GM23338 (cell line): ENCODE measurements around the gene IGSF9B. TPM values are rescaled to one million over a fixed set of nuclear protein-coding genes. Genes with fewer than 3 reads are reported as not detected.

Experiments used
- ATAC-seq: fragments of 200-7000 bp; cut with Tn5 transposase; 3 replicates; pipeline ENCODE4 v1.9.1; 2020
- DNase-seq: peaks from one replicate; pipeline ENCODE4 v3.0.0-alpha.2; 2015; ENCODE audit warnings: low spot score
- H2AFZ ChIP-seq: fragments of 200-600 bp; sonication (generic); 2 replicates; pipeline ENCODE4 v1.8.0; 2016; ENCODE audit warnings: antibody characterized with exemption, mild to moderate bottlenecking, moderate library complexity
- H3F3A ChIP-seq: fragments of 200-600 bp; sonication (generic); replicated peaks from 2 replicates; pipeline ENCODE4 v1.8.0; 2017; ENCODE audit warnings: antibody characterized with exemption, mixed run types, low read depth
- H3K27ac ChIP-seq: fragments of 200-600 bp; sonication (generic); 2 replicates; pipeline ENCODE4 v1.6.1; 2016; ENCODE audit warnings: low read depth
- H3K27me3 ChIP-seq: fragments of 200-600 bp; sonication (generic); 2 replicates; pipeline ENCODE4 v1.8.0; 2016; ENCODE audit warnings: mild to moderate bottlenecking, mixed run types, moderate library complexity; ENCODE audit not compliant: insufficient read depth
- H3K36me3 ChIP-seq: fragments of 200-600 bp; sonication (generic); 2 replicates; pipeline ENCODE4 v1.8.0; 2016; ENCODE audit warnings: mild to moderate bottlenecking; ENCODE audit not compliant: insufficient read depth
- H3K4me1 ChIP-seq: fragments of 200-600 bp; sonication (generic); 2 replicates; pipeline ENCODE4 v1.8.0; 2016; ENCODE audit warnings: mild to moderate bottlenecking, moderate library complexity; ENCODE audit not compliant: insufficient read depth
- H3K4me2 ChIP-seq: fragments of 200-600 bp; sonication (generic); 2 replicates; pipeline ENCODE4 v1.7.1; 2017; ENCODE audit warnings: mixed run types
- H3K4me3 ChIP-seq: fragments of 200-600 bp; sonication (generic); 2 replicates; pipeline ENCODE4 v1.6.1; 2016; ENCODE audit warnings: mixed run types
- H3K79me2 ChIP-seq: fragments of 200-600 bp; sonication (generic); replicated peaks from 2 replicates; pipeline ENCODE4 v1.8.0; 2017; ENCODE audit warnings: mild to moderate bottlenecking; ENCODE audit not compliant: insufficient read depth
- H3K9me2 ChIP-seq: fragments of 200-600 bp; sonication (generic); 2 replicates; pipeline ENCODE4 v1.8.0; 2017; ENCODE audit not compliant: insufficient read depth
- H4K20me1 ChIP-seq: fragments of 200-600 bp; sonication (generic); replicated peaks from 2 replicates; pipeline ENCODE4 v1.8.0; 2017; ENCODE audit warnings: mild to moderate bottlenecking; ENCODE audit not compliant: insufficient read depth
- H3K27ac Mint-ChIP-seq: 2 replicates; pipeline ENCODE4 v1.8.0; 2020; ENCODE audit warnings: inconsistent platforms, mild to moderate bottlenecking, moderate library complexity, mixed read lengths
- H3K27me3 Mint-ChIP-seq: 3 replicates; pipeline ENCODE4 v1.8.0; 2022; ENCODE audit warnings: low read depth, mild to moderate bottlenecking, moderate library complexity, mixed read lengths, inconsistent platforms; ENCODE audit not compliant: insufficient read depth, poor library complexity
- H3K36me3 Mint-ChIP-seq: 3 replicates; pipeline ENCODE4 v1.8.0; 2021; ENCODE audit warnings: low read depth, mild to moderate bottlenecking, inconsistent platforms, moderate library complexity, mixed read lengths
- H3K4me1 Mint-ChIP-seq: 3 replicates; pipeline ENCODE4 v1.8.0; 2020; ENCODE audit warnings: mild to moderate bottlenecking, inconsistent platforms, mixed read lengths
- H3K4me3 Mint-ChIP-seq: 3 replicates; pipeline ENCODE4 v1.8.0; 2021; ENCODE audit warnings: moderate library complexity, mild to moderate bottlenecking, inconsistent platforms, mixed read lengths
- H3K9me3 Mint-ChIP-seq: 3 replicates; pipeline ENCODE4 v1.8.0; 2020; ENCODE audit warnings: moderate library complexity, mild to moderate bottlenecking, inconsistent platforms, mixed read lengths
- CREB1 ChIP-seq: fragments of 250-450 bp; sonication (Bioruptor Pico); IDR thresholded peaks from 2 replicates; pipeline ENCODE4 v1.5.0; 2020; ENCODE audit warnings: low read depth, mild to moderate bottlenecking, moderate library complexity
- EZH2 ChIP-seq: fragments of 200-600 bp; sonication (generic); IDR thresholded peaks from one replicate; pipeline ENCODE4 v1.8.0; 2017; ENCODE audit warnings: antibody characterized with exemption, mild to moderate bottlenecking, low read depth; ENCODE audit not compliant: unreplicated experiment
- EZH2phosphoT487 ChIP-seq: fragments of 200-600 bp; sonication (generic); IDR thresholded peaks from one replicate; pipeline ENCODE4 v1.8.1; 2018; ENCODE audit warnings: antibody characterized with exemption; ENCODE audit not compliant: unreplicated experiment
- JUNB ChIP-seq: IDR thresholded peaks from one replicate; pipeline ENCODE4 v1.6.1; 2016; ENCODE audit warnings: antibody characterized with exemption; ENCODE audit not compliant: unreplicated experiment
- NANOG ChIP-seq: IDR thresholded peaks from 2 replicates; pipeline ENCODE4 v1.6.1; 2016; ENCODE audit warnings: antibody characterized with exemption, borderline replicate concordance
- POLR2AphosphoS5 ChIP-seq: IDR thresholded peaks from 2 replicates; pipeline ENCODE4 v1.6.1; 2016; ENCODE audit warnings: antibody characterized with exemption, low read depth
- STAT1 ChIP-seq: IDR thresholded peaks from one replicate; pipeline ENCODE4 v1.6.1; 2016; ENCODE audit warnings: antibody characterized with exemption; ENCODE audit not compliant: unreplicated experiment
- ZNF114 ChIP-seq: fragments of 250-450 bp; sonication (Bioruptor Pico); IDR thresholded peaks from 2 replicates; pipeline ENCODE4 v1.5.0; 2020; ENCODE audit warnings: mild to moderate bottlenecking, moderate library complexity
- ZNF331 ChIP-seq: fragments of 250-450 bp; sonication (Bioruptor Pico); IDR thresholded peaks from 2 replicates; pipeline ENCODE4 v1.5.0; 2020; ENCODE audit warnings: low read depth, mild to moderate bottlenecking, moderate library complexity
- polyA plus RNA-seq: library from polyadenylated mRNA; unstranded; fragments of >200 nt; fragmentation: Nextera tagmentation; extraction: Ambion mirVana; gene quantifications from 2 replicates; pipeline ENCODE4 v1.2.1, GENCODE V29; 2016
- total RNA-seq: library from RNA; depleted of rRNA; stranded (reverse); fragments of >200 nt; shearing (Covaris generic); gene quantifications from 2 replicates; pipeline ENCODE4 v1.2.3, GENCODE V29; 2014
- TF ChIP-seq, protein P1 (sequence below): fragments of 250-450 bp; sonication (Bioruptor Pico); IDR thresholded peaks from 2 replicates; pipeline ENCODE4 v1.5.0; 2020; ENCODE audit warnings: mild to moderate bottlenecking, moderate library complexity
- TF ChIP-seq, protein P2 (sequence below), 2 experiments: fragments of 200-600 bp in 1 of 2; sonication (generic) in 1 of 2; conservative IDR thresholded peaks; 2 replicates each; pipeline versions ENCODE4 v1.5.1 to v1.6.1; 2016 to 2017; ENCODE audit warnings: antibody characterized with exemption in 2 of 2, low read depth in 2 of 2, mild to moderate bottlenecking in 2 of 2, moderate library complexity in 1 of 2
- TF ChIP-seq, protein P3 (sequence below): IDR thresholded peaks from one replicate; pipeline ENCODE4 v1.6.1; 2018; ENCODE audit warnings: antibody characterized with exemption; ENCODE audit not compliant: unreplicated experiment
- TF ChIP-seq, protein P4 (sequence below): IDR thresholded peaks from 2 replicates; pipeline ENCODE4 v1.6.1; 2016; ENCODE audit warnings: antibody characterized with exemption

Gene IGSF9B
- total and polyA plus RNA-seq, 2 experiments from 2014 or later = 8.7 to 51.2 TPM

DNA sequence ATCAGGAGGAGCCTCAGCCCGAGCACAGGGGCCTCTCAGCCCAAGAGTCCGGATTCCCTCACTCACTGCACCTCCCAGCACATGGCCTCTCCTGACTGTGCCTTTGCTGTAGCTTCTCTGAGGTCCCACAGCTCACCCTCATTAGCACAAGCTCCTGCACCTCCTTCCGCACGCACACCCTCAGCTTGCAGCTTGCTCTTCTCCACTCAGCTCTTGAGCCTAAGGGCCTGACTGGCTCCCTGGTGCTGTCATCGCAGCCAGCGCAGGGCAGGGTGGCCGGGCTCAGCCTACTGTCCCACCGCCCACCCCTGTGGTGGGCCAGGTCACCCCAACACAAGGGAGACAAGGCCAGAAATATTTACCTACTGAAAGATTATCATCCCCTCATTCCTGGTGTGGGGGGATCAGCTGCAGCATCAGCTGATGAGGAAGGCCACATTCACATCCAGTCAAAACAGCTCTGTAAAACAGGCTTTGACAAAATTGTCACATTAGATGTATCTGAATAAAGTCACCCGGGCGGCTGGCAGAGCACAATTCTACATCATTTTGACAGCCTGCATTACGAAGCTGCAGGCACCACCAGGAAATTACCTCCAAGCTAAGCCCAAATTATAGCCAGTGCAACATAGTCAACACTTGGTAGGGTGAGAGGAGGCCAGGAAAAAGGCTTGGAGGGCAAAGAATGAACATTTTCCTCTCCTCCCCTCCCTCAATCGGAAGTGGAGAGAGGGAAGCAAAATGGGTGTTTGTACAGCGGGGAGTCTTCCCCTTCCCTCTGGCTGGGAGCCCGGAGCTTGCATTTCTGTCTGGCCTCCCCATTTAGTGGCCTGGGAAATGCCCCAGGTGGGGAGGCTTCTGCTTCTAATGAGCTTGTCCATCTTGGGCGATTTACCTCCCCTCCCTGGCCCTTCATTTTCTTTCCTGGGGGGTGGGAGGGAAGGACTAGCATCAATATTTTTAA, 29.5 kb upstream of the IGSF9B start:
- Histone ChIP-seq H4K20me1 (no peaks in the 10 kb centered on the region; the same call in 1 of the 2 replicates), H3K4me2 (no peak overlapping the region), H3K27ac (no peak overlapping the region), H3K36me3 (no peaks in the 10 kb centered on the region), H2AFZ (no peak overlapping the region), H3K79me2 (no peaks in the 10 kb centered on the region), H3K4me3 (no peak overlapping the region), H3K9me2 (no peaks in the 10 kb centered on the region), H3K4me1 (no peaks in the 10 kb centered on the region), H3K27me3 (no peaks in the 10 kb centered on the region), H3F3A (no peaks in the 10 kb centered on the region)
- peaks cover 19% of the 10 kb centered on the region for H3K27me3 Mint-ChIP-seq
- H3K4me3 Mint-ChIP-seq = no peak overlapping the region
- no peaks in the 10 kb centered on the region; the same call in 2 of the 3 replicates for H3K9me3 Mint-ChIP-seq
- TF ChIP-seq STAT1 = no peak
- no peak for TF ChIP-seq ZNF331 (CRISPR knock-in tag)
- TF ChIP-seq POLR2AphosphoS5 = no peak
- TF ChIP-seq, protein P1, sequence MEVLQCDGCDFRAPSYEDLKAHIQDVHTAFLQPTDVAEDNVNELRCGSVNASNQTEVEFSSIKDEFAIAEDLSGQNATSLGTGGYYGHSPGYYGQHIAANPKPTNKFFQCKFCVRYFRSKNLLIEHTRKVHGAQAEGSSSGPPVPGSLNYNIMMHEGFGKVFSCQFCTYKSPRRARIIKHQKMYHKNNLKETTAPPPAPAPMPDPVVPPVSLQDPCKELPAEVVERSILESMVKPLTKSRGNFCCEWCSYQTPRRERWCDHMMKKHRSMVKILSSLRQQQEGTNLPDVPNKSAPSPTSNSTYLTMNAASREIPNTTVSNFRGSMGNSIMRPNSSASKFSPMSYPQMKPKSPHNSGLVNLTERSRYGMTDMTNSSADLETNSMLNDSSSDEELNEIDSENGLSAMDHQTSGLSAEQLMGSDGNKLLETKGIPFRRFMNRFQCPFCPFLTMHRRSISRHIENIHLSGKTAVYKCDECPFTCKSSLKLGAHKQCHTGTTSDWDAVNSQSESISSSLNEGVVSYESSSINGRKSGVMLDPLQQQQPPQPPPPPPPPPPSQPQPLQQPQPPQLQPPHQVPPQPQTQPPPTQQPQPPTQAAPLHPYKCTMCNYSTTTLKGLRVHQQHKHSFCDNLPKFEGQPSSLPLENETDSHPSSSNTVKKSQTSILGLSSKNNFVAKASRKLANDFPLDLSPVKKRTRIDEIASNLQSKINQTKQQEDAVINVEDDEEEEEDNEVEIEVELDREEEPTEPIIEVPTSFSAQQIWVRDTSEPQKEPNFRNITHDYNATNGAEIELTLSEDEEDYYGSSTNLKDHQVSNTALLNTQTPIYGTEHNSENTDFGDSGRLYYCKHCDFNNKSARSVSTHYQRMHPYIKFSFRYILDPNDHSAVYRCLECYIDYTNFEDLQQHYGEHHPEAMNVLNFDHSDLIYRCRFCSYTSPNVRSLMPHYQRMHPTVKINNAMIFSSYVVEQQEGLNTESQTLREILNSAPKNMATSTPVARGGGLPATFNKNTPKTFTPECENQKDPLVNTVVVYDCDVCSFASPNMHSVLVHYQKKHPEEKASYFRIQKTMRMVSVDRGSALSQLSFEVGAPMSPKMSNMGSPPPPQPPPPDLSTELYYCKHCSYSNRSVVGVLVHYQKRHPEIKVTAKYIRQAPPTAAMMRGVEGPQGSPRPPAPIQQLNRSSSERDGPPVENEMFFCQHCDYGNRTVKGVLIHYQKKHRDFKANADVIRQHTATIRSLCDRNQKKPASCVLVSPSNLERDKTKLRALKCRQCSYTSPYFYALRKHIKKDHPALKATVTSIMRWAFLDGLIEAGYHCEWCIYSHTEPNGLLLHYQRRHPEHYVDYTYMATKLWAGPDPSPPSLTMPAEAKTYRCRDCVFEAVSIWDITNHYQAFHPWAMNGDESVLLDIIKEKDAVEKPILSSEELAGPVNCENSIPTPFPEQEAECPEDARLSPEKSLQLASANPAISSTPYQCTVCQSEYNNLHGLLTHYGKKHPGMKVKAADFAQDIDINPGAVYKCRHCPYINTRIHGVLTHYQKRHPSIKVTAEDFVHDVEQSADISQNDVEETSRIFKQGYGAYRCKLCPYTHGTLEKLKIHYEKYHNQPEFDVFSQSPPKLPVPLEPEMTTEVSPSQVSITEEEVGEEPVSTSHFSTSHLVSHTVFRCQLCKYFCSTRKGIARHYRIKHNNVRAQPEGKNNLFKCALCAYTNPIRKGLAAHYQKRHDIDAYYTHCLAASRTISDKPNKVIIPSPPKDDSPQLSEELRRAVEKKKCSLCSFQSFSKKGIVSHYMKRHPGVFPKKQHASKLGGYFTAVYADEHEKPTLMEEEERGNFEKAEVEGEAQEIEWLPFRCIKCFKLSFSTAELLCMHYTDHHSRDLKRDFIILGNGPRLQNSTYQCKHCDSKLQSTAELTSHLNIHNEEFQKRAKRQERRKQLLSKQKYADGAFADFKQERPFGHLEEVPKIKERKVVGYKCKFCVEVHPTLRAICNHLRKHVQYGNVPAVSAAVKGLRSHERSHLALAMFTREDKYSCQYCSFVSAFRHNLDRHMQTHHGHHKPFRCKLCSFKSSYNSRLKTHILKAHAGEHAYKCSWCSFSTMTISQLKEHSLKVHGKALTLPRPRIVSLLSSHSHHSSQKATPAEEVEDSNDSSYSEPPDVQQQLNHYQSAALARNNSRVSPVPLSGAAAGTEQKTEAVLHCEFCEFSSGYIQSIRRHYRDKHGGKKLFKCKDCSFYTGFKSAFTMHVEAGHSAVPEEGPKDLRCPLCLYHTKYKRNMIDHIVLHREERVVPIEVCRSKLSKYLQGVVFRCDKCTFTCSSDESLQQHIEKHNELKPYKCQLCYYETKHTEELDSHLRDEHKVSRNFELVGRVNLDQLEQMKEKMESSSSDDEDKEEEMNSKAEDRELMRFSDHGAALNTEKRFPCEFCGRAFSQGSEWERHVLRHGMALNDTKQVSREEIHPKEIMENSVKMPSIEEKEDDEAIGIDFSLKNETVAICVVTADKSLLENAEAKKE (CRISPR knock-in tag) = no peak
- TF ChIP-seq, protein P2, sequence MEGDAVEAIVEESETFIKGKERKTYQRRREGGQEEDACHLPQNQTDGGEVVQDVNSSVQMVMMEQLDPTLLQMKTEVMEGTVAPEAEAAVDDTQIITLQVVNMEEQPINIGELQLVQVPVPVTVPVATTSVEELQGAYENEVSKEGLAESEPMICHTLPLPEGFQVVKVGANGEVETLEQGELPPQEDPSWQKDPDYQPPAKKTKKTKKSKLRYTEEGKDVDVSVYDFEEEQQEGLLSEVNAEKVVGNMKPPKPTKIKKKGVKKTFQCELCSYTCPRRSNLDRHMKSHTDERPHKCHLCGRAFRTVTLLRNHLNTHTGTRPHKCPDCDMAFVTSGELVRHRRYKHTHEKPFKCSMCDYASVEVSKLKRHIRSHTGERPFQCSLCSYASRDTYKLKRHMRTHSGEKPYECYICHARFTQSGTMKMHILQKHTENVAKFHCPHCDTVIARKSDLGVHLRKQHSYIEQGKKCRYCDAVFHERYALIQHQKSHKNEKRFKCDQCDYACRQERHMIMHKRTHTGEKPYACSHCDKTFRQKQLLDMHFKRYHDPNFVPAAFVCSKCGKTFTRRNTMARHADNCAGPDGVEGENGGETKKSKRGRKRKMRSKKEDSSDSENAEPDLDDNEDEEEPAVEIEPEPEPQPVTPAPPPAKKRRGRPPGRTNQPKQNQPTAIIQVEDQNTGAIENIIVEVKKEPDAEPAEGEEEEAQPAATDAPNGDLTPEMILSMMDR (conservative IDR thresholded peaks at IDR 0.05; ENCODE audit: low read depth in 2 of 2) = no peak
- no peak for TF ChIP-seq ZNF114 (CRISPR knock-in tag)
- TF ChIP-seq JUNB = no peak
- TF ChIP-seq NANOG = no peak
- TF ChIP-seq EZH2phosphoT487 = no peak
- TF ChIP-seq, protein P3, sequence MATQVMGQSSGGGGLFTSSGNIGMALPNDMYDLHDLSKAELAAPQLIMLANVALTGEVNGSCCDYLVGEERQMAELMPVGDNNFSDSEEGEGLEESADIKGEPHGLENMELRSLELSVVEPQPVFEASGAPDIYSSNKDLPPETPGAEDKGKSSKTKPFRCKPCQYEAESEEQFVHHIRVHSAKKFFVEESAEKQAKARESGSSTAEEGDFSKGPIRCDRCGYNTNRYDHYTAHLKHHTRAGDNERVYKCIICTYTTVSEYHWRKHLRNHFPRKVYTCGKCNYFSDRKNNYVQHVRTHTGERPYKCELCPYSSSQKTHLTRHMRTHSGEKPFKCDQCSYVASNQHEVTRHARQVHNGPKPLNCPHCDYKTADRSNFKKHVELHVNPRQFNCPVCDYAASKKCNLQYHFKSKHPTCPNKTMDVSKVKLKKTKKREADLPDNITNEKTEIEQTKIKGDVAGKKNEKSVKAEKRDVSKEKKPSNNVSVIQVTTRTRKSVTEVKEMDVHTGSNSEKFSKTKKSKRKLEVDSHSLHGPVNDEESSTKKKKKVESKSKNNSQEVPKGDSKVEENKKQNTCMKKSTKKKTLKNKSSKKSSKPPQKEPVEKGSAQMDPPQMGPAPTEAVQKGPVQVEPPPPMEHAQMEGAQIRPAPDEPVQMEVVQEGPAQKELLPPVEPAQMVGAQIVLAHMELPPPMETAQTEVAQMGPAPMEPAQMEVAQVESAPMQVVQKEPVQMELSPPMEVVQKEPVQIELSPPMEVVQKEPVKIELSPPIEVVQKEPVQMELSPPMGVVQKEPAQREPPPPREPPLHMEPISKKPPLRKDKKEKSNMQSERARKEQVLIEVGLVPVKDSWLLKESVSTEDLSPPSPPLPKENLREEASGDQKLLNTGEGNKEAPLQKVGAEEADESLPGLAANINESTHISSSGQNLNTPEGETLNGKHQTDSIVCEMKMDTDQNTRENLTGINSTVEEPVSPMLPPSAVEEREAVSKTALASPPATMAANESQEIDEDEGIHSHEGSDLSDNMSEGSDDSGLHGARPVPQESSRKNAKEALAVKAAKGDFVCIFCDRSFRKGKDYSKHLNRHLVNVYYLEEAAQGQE = no peak
- no peak for TF ChIP-seq CREB1 (CRISPR knock-in tag)
- no peak for TF ChIP-seq EZH2
- TF ChIP-seq, protein P4, sequence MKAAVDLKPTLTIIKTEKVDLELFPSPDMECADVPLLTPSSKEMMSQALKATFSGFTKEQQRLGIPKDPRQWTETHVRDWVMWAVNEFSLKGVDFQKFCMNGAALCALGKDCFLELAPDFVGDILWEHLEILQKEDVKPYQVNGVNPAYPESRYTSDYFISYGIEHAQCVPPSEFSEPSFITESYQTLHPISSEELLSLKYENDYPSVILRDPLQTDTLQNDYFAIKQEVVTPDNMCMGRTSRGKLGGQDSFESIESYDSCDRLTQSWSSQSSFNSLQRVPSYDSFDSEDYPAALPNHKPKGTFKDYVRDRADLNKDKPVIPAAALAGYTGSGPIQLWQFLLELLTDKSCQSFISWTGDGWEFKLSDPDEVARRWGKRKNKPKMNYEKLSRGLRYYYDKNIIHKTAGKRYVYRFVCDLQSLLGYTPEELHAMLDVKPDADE = no peak
- DNase-seq (no peak), ATAC-seq (no peak)
- no peaks in the 10 kb centered on the region for H3K36me3 Mint-ChIP-seq
- H3K4me1 Mint-ChIP-seq = peaks cover 7% of the 10 kb centered on the region
- H3K27ac Mint-ChIP-seq = no peak overlapping the region
